OCI-LY3 (cell line): ENCODE results near the gene SELENOP.

Experiments used
- CTCF ChIP-seq: fragments of 200-600, 300-600 bp; sonication (generic); IDR thresholded peaks from 2 replicates; pipeline ENCODE4 v1.5.1; 2014; ENCODE audit warnings: antibody characterized with exemption, low read length, low read depth
- EZH2phosphoT487 ChIP-seq: fragments of 200-600 bp; shearing (Covaris generic); IDR thresholded peaks from 2 replicates; pipeline ENCODE4 v1.6.1; 2018; ENCODE audit warnings: antibody characterized with exemption, mixed run types, low read depth

- TF ChIP-seq CTCF, result no peak
- TF ChIP-seq EZH2phosphoT487, result no peak
Measured at GRCh38 chr5:42787845-42788244, 23.8 kb downstream of the SELENOP start.
